ENCODE results near the gene SLC25A3. TPM values are rescaled to one million over a fixed set of nuclear protein-coding genes. Genes with fewer than 3 reads are reported as not detected.
A peak's percentile ranks its signal among the peaks of the same experiment; 100 is the strongest.

The SLC25A3 gene
- total and polyA plus RNA-seq, 2 of the 13 experiments (the other 11 are each of a cell fraction or from before 2014, with no cell fraction given) = 292 to 829 TPM

DNA sequence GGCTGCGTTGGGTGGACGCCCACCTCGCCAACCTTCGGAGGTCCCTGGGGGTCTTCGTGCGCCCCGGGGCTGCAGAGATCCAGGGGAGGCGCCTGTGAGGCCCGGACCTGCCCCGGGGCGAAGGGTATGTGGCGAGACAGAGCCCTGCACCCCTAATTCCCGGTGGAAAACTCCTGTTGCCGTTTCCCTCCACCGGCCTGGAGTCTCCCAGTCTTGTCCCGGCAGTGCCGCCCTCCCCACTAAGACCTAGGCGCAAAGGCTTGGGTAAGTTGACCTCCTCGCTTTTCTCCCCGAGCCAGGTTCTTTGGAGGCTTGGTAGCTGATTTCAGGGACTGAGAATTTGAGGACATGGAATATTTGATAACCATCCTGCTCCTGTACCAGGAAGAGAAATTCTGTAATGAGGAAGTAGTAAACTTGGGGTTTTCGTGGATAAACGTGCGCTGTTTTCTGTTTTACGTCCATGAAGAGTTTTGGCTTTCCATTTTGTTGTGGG is 52.1 kb downstream of the SLC25A3 start (continued):
- TF ChIP-seq MTF1 (CRISPR knock-in tag; IDR thresholded peaks at IDR 0.05) (no peak), ZNF841 (CRISPR knock-in tag; IDR thresholded peaks at IDR 0.05; ENCODE audit: borderline replicate concordance) (no peak), ZNF777 (CRISPR knock-in tag; IDR thresholded peaks at IDR 0.05) (peak; percentile 63), ZNF720 (CRISPR knock-in tag; IDR thresholded peaks at IDR 0.05) (no peak), SOX5 (CRISPR knock-in tag; IDR thresholded peaks at IDR 0.05; ENCODE audit: borderline replicate concordance) (no peak), HES4 (CRISPR knock-in tag; IDR thresholded peaks at IDR 0.05; ENCODE audit: borderline replicate concordance) (no peak), FIP1L1 (IDR thresholded peaks at IDR 0.05; ENCODE audit: borderline replicate concordance, insufficient read depth, low read depth, low read length) (no peak), SMC3 (IDR thresholded peaks at IDR 0.05; ENCODE audit: low read length) (no peak), ZFP82 (CRISPR knock-in tag; IDR thresholded peaks at IDR 0.05; ENCODE audit: borderline replicate concordance) (no peak), ZNF670 (CRISPR knock-in tag; IDR thresholded peaks at IDR 0.05; ENCODE audit: borderline replicate concordance) (peak; percentile 42; the same call in 1 of the 2 replicates), POGZ (CRISPR knock-in tag; IDR thresholded peaks at IDR 0.05) (no peak), ZNF138 (CRISPR knock-in tag; IDR thresholded peaks at IDR 0.05; ENCODE audit: low read depth) (no peak), U2AF2 (IDR thresholded peaks at IDR 0.05; ENCODE audit: low read depth, low read length) (no peak), ZBTB7B (CRISPR knock-in tag; IDR thresholded peaks at IDR 0.05) (peak; percentile 81; the same call in 1 of the 2 replicates), HDAC2 (CRISPR knock-in tag; IDR thresholded peaks at IDR 0.05) (no peak), KLF16 (CRISPR knock-in tag; IDR thresholded peaks at IDR 0.05) (no peak), FOXK1 (CRISPR knock-in tag; IDR thresholded peaks at IDR 0.05; ENCODE audit: borderline replicate concordance, low read depth) (no peak)
- TF ChIP-seq, protein P1, sequence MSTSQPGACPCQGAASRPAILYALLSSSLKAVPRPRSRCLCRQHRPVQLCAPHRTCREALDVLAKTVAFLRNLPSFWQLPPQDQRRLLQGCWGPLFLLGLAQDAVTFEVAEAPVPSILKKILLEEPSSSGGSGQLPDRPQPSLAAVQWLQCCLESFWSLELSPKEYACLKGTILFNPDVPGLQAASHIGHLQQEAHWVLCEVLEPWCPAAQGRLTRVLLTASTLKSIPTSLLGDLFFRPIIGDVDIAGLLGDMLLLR (CRISPR knock-in tag; IDR thresholded peaks at IDR 0.05) = 0 out of 2 replicates have a peak, but pooled peaks have one; percentile 0
- TF ChIP-seq, protein P2, sequence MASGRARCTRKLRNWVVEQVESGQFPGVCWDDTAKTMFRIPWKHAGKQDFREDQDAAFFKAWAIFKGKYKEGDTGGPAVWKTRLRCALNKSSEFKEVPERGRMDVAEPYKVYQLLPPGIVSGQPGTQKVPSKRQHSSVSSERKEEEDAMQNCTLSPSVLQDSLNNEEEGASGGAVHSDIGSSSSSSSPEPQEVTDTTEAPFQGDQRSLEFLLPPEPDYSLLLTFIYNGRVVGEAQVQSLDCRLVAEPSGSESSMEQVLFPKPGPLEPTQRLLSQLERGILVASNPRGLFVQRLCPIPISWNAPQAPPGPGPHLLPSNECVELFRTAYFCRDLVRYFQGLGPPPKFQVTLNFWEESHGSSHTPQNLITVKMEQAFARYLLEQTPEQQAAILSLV (CRISPR knock-in tag; IDR thresholded peaks at IDR 0.05; ENCODE audit: borderline replicate concordance) = no peak
- TF ChIP-seq, protein P3, sequence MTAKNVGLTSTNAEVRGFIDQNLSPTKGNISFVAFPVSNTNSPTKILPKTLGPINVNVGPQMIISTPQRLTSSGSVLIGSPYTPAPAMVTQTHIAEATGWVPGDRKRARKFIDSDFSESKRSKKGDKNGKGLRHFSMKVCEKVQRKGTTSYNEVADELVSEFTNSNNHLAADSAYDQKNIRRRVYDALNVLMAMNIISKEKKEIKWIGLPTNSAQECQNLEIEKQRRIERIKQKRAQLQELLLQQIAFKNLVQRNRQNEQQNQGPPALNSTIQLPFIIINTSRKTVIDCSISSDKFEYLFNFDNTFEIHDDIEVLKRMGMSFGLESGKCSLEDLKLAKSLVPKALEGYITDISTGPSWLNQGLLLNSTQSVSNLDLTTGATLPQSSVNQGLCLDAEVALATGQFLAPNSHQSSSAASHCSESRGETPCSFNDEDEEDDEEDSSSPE (CRISPR knock-in tag; IDR thresholded peaks at IDR 0.05) = no peak
- TF ChIP-seq, protein P4, sequence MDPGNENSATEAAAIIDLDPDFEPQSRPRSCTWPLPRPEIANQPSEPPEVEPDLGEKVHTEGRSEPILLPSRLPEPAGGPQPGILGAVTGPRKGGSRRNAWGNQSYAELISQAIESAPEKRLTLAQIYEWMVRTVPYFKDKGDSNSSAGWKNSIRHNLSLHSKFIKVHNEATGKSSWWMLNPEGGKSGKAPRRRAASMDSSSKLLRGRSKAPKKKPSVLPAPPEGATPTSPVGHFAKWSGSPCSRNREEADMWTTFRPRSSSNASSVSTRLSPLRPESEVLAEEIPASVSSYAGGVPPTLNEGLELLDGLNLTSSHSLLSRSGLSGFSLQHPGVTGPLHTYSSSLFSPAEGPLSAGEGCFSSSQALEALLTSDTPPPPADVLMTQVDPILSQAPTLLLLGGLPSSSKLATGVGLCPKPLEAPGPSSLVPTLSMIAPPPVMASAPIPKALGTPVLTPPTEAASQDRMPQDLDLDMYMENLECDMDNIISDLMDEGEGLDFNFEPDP (CRISPR knock-in tag; conservative IDR thresholded peaks at IDR 0.05) = 0 out of 2 replicates have a peak, but pooled peaks have one; percentile 86
- TF ChIP-seq, protein P5, sequence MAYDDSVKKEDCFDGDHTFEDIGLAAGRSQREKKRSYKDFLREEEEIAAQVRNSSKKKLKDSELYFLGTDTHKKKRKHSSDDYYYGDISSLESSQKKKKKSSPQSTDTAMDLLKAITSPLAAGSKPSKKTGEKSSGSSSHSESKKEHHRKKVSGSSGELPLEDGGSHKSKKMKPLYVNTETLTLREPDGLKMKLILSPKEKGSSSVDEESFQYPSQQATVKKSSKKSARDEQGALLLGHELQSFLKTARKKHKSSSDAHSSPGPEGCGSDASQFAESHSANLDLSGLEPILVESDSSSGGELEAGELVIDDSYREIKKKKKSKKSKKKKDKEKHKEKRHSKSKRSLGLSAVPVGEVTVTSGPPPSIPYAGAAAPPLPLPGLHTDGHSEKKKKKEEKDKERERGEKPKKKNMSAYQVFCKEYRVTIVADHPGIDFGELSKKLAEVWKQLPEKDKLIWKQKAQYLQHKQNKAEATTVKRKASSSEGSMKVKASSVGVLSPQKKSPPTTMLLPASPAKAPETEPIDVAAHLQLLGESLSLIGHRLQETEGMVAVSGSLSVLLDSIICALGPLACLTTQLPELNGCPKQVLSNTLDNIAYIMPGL (CRISPR knock-in tag; IDR thresholded peaks at IDR 0.05; ENCODE audit: borderline replicate concordance in 1 of 2, low read depth in 1 of 2) = no peak

Data from HepG2 (cell line).